Psoas muscle (tissue), 8 donors: ENCODE data around the gene SLC22A7. TPM values are rescaled to one million over a fixed set of nuclear protein-coding genes. Genes with fewer than 3 reads are reported as not detected.

Experiments
- ATAC-seq, 4 donors: fragments of 200-7000 bp; cut with Tn5 transposase; one replicate each; pipeline ENCODE4 v1.9.1; 2020; ENCODE audit warnings: moderate library complexity in 3 of 4, mild to moderate bottlenecking in 2 of 4
- DNase-seq, 2 donors: peaks; one replicate each; pipeline ENCODE4 v3.0.0-alpha.2; 2020
- H3K27ac ChIP-seq: fragments of 200-600 bp; one replicate; pipeline ENCODE4 v1.8.0; 2022
- H3K27me3 ChIP-seq, 3 donors: fragments of 200-600 bp in 1 of 3; one replicate each; pipeline versions ENCODE4 v1.6.1 to v1.8.0; 2013 to 2022; ENCODE audit warnings: low read length in 2 of 3, mild to moderate bottlenecking in 2 of 3, moderate library complexity in 1 of 3; ENCODE audit not compliant: insufficient read depth in 3 of 3
- H3K36me3 ChIP-seq, 2 donors: fragments of 200-600 bp in 1 of 2; one replicate each; pipeline versions ENCODE4 v1.6.1 to v1.8.0; 2013 to 2022; ENCODE audit warnings: low read depth in 1 of 2, mild to moderate bottlenecking in 1 of 2, moderate library complexity in 1 of 2; ENCODE audit not compliant: insufficient read depth in 1 of 2
- H3K4me1 ChIP-seq: fragments of 200-600 bp; one replicate; pipeline ENCODE4 v1.8.0; 2022
- H3K4me3 ChIP-seq: fragments of 200-600 bp; one replicate; pipeline ENCODE4 v1.8.0; 2022; ENCODE audit warnings: mild to moderate bottlenecking
- H3K9me3 ChIP-seq: fragments of 200-600 bp; one replicate; pipeline ENCODE4 v1.8.0; 2022
- WGBS, 3 donors: extraction: QIAGEN DNeasy Blood & Tissue Kit; methylation state at CpG; one replicate each; pipeline versions ENCODE4 v1.1.6 to v1.1.7; 2013; 5-methylcytosine and 5-hydroxymethylcytosine counted together
- intact Hi-C, 2 donors: fragments of 100-400 bp; cut with DNase I; formaldehyde crosslinking; loops; one replicate each; pipeline versions ENCODE4 v1.11.0 to v1.14.2; 2022
- polyA plus RNA-seq, 3 donors: library from polyadenylated mRNA; stranded (reverse); fragments of 200-250 nt; gene quantifications; one replicate each; pipeline ENCODE4 v1.2.3, GENCODE V29; 2013
- total RNA-seq, 4 donors: library from RNA; stranded (reverse); fragmentation: NEBNext Ultra II Directional in 2 of 4; extraction: Animal tissue kit (Norgen Biotek cat#: 25700) in 2 of 4; gene quantifications; one replicate each; pipeline versions ENCODE4 v1.2.1 to v1.2.4, GENCODE V29; 2021 to 2023
- TF ChIP-seq, protein P1 (sequence below): fragments of 200-600 bp; IDR thresholded peaks from one replicate; pipeline ENCODE4 v1.8.0; 2022; ENCODE audit warnings: antibody characterized with exemption
- donor health status: healthy with polysubstance abuse.
- donor health status: DM: no; HTN: no; CAD: no; lungs with moderate emphysema.
- donor health status: Bipolar disorder and iron deficiency.
- donor health status: healthy.
- donor health status: DM: yes; HTN: yes; CAD: no.
- donor health status: DM: no; HTN: no; CAD: no.
- donor health status: DM: no; HTN: no; CAD: no.
- donor health status: DM: yes; HTN: yes; CAD: no.

The SLC22A7 gene
- total and polyA plus RNA-seq, 7 donors, result not detected

DNA sequence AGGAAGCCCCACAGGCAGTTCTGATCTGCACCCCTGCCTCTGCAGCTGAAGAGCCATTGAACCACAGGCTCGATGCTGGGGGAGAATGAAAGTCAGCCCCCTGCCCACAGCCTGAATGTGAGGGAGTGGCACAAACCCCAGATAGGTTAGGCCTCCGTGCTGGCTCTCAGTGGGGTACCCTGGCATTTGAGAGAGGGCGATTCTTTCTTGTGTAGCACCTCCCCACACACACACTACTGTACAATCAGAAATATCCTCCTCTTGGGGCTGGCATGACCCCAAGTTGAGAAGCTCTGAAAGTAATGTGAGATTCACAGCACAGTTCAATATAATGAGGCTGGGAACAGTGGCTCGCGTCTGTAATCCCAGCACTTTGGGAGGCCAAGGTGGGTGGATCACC is 36.9 kb upstream of the SLC22A7 start:
- DNase-seq (peak in 1 of 2 donors; percentile 6), ATAC-seq (no peak)
- Histone ChIP-seq H3K27me3 (no peaks in the 10 kb centered on the region), H3K4me3 (no peak overlapping the region), H3K9me3 (no peaks in the 10 kb centered on the region), H3K27ac (no peak overlapping the region), H3K36me3 (no peaks in the 10 kb centered on the region), H3K4me1 (no peaks in the 10 kb centered on the region)
- intact Hi-C loops, result no loop called here
- WGBS, 3 donors, result 70 to 85% (median 82%) methylated on average over 5 of the region's 5 CpGs
- TF ChIP-seq, protein P1, sequence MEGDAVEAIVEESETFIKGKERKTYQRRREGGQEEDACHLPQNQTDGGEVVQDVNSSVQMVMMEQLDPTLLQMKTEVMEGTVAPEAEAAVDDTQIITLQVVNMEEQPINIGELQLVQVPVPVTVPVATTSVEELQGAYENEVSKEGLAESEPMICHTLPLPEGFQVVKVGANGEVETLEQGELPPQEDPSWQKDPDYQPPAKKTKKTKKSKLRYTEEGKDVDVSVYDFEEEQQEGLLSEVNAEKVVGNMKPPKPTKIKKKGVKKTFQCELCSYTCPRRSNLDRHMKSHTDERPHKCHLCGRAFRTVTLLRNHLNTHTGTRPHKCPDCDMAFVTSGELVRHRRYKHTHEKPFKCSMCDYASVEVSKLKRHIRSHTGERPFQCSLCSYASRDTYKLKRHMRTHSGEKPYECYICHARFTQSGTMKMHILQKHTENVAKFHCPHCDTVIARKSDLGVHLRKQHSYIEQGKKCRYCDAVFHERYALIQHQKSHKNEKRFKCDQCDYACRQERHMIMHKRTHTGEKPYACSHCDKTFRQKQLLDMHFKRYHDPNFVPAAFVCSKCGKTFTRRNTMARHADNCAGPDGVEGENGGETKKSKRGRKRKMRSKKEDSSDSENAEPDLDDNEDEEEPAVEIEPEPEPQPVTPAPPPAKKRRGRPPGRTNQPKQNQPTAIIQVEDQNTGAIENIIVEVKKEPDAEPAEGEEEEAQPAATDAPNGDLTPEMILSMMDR, result no peak

DNA sequence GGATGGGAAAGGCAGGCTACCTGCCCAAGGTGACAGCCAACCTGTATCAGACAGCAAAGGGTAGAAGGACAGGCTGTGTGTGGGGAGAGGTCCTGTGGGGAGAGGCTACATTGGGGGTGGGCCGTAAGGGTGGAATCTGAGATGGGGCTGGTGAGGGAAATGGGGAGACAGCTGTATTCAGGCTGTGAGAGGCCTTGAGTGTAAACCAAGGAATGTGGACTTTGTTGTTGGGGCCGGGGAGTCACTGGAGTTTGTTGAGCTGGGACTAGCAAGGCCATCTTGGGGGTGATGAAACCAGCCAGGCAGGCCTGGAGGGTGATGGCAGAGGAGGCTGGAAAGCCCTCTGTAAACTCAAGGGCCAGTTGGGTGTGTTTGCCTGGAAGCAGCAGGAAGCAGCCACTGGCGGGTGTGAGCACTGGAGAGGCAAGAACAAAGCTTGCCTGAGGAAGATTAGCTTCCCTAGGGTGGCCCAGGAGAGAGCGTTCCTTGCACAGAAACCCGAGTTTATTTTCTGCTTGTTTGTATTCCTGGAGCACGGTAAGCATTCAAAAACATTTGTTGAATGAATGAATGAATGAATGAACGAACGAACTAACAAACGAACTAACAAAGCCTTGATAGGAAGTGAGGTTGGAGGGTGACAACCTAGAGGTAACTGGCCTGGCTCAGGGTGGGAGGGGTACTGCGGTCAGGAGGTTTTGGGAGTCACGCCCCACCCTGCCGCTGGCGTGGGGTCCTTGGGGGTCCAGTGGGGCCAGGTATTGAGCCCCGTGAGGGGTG is 35.9 kb upstream of the SLC22A7 start:
- Histone ChIP-seq H3K27ac (no peak overlapping the region), H3K9me3 (no peaks in the 10 kb centered on the region), H3K4me3 (no peak overlapping the region), H3K36me3 (no peaks in the 10 kb centered on the region), H3K4me1 (no peaks in the 10 kb centered on the region), H3K27me3 (no peaks in the 10 kb centered on the region)
- DNase-seq, result peak in 1 of 2 donors; percentile 24
- no peak for ATAC-seq
- TF ChIP-seq, protein P1, result no peak
- intact Hi-C loops, result no loop called here
- 77 to 81% (median 80%) methylated on average over 14 of the region's 14 CpGs for WGBS, 3 donors

DNA sequence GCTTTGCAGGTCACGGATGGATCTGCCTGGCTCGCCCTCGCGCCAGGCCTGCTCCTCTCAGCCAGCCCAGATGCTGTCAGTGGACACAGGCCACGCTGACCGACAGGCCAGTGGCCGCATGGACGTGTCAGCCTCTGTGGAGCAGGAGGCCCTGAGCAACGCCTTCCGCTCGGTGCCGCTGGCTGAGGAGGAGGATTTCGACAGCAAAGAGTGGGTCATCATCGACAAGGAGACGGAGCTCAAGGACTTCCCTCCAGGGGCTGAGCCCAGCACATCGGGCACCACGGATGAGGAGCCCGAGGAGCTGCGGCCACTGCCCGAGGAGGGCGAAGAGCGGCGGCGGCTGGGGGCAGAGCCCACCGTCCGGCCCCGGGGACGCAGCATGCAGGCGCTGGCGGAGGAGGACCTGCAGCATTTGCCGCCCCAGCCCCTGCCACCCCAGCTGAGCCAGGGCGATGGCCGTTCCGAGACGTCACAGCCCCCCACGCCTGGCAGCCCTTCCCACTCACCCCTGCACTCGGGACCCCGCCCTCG is 35.2 kb upstream of the SLC22A7 start:
- no peak for ATAC-seq
- WGBS, 3 donors, result 88 to 91% (median 91%) methylated on average over 39 of the region's 39 CpGs
- no peak overlapping the region for H3K27ac ChIP-seq
- H3K9me3 ChIP-seq, result no peaks in the 10 kb centered on the region
- intact Hi-C loops, result no loop called here
- no peaks in the 10 kb centered on the region for H3K4me1 ChIP-seq
- H3K27me3 ChIP-seq, result no peaks in the 10 kb centered on the region
- TF ChIP-seq, protein P1, result no peak
- H3K4me3 ChIP-seq, result no peak overlapping the region
- no peaks in the 10 kb centered on the region for H3K36me3 ChIP-seq
- no peak for DNase-seq

DNA sequence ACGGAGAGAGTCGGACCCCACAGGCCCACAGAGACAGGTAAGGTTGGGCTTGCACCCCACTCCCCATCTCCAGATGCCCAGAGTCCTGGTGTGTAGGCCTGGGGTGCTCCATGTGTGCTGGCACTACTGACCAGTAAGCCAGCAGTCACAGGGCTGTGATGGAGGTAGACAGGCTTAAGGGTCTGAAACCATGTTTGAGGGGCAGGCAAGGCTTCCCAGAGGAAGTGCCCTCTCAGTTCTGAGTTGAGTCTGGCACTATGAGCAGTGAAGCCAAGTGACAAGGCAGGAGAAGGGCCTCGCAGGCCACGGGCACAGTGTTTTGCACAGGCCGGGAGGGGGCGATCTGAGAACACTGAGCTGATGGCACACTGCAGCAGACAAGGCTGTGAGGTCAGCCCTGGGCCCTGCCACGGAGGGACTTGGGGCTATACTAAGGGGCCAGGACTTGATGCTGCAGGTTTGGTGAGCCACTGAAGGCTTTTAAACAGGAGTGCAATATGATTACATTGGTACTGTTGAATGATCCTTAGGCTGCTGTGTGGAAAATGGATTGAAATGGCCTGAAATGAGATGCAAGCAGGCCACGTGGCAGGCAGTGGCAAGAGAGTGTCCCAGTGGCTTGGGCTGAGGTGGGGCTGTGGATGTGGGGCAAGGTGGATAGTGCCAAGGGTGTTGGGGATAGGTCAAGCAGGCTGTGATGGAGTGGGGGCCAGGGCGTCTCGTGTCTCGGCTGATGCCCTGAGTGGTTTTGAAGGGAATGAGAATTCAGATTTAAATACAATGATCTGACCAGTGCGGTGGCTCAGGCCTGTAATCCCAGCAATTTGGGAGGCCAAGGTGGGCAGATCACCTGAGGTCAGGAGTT is 34.5 kb upstream of the SLC22A7 start:
- no peaks in the 10 kb centered on the region for H3K27me3 ChIP-seq
- 58 to 62% (median 60%) methylated on average over 12 of the region's 12 CpGs for WGBS, 3 donors
- peak; percentile 68 to 76 (median 73) for ATAC-seq
- no peak overlapping the region for H3K27ac ChIP-seq
- H3K4me1 ChIP-seq, result no peaks in the 10 kb centered on the region
- H3K4me3 ChIP-seq, result no peak overlapping the region
- H3K9me3 ChIP-seq, result no peaks in the 10 kb centered on the region
- TF ChIP-seq, protein P1, result peak; percentile 49
- DNase-seq, result peak; percentile 68 to 75
- H3K36me3 ChIP-seq, result no peaks in the 10 kb centered on the region
- intact Hi-C loops, result no loop called here
